ENCODE measurements around the gene WASHC4.

The WASHC4 gene, protein sequence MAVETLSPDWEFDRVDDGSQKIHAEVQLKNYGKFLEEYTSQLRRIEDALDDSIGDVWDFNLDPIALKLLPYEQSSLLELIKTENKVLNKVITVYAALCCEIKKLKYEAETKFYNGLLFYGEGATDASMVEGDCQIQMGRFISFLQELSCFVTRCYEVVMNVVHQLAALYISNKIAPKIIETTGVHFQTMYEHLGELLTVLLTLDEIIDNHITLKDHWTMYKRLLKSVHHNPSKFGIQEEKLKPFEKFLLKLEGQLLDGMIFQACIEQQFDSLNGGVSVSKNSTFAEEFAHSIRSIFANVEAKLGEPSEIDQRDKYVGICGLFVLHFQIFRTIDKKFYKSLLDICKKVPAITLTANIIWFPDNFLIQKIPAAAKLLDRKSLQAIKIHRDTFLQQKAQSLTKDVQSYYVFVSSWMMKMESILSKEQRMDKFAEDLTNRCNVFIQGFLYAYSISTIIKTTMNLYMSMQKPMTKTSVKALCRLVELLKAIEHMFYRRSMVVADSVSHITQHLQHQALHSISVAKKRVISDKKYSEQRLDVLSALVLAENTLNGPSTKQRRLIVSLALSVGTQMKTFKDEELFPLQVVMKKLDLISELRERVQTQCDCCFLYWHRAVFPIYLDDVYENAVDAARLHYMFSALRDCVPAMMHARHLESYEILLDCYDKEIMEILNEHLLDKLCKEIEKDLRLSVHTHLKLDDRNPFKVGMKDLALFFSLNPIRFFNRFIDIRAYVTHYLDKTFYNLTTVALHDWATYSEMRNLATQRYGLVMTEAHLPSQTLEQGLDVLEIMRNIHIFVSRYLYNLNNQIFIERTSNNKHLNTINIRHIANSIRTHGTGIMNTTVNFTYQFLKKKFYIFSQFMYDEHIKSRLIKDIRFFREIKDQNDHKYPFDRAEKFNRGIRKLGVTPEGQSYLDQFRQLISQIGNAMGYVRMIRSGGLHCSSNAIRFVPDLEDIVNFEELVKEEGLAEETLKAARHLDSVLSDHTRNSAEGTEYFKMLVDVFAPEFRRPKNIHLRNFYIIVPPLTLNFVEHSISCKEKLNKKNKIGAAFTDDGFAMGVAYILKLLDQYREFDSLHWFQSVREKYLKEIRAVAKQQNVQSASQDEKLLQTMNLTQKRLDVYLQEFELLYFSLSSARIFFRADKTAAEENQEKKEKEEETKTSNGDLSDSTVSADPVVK

DNA sequence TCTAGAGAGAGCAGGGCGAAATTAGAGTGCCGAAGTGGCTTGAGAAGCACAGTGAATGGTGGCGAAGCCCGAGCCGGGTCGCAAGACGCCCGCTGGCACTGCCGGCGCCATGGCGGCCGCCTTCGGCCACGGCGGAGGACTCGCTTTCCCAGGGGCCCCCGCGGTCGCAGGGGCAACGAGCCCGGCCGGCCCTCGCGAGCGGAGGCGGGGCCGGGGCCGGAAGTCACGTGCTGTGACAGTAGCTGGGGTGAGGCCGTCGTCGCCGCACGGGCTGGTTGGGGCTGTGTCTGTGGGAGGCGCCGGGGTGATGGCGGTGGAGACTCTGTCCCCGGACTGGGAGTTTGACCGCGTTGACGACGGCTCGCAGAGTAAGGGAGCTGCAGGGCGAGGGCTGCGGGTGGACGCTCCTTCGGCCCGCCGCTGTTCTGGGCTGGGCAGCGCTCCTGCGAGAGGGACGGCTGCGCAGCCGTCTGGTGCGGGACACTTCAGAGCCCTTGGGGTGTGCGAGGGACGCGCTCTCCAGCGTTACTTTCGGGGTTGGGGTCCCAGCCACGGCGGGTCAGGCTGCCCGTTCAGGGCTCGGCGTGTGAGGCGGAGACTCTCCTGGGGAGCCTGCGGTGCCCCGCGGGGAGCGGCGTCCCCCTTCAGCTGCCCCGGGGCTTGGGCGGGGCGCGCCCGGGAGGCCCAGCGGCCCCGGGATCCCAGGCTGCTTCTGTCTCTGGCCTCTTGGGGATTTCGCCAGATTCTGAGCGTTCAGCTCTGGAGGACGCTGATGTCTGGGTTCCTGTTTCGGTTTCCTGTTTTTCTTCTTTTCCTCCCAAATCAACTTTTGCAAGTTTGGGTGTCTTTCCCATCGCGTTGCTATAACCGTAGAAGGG is at the start of gene WASHC4:
WASHC4 (plus strand) TSS at position 238 of the 878 bp plus-strand sequence; CDS start at position 308, 70 bp downstream.
- peak; percentile 85 to 90 for DNase-seq (ENCODE audit: low read depth in 2 of 2)

DNA sequence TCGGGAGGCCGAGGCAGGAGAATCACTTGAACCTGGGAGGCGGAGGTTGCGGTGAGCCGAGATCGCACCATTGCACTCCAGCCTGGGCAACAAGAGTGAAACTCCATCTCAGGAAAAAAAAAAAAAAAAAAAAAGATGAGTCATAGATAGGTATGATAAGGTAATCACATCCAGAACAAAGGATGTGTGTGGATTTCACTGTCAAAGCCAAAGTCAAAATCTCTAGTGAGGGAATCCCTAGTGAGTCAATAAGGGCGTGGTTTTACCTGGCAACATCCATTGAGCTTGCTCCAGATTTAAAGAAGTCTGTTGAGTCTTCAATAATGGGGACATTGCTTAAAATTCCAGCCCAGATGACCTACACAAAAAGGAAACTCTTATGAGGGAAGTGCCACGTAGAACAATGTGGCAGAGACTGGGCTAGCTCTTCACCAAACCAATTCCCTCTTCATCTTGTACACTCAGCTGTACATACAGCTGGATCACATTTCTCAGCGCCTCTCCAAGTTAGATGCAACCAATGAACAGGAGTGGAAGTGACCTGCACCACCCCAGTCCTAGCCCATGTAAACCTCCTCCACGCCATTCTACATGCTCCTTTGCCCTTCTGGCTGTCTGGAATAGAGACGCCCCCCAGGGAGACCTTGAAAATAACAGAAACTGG is 46.7 kb upstream of the WASHC4 start:
- no peak for DNase-seq (ENCODE audit: low read depth in 2 of 2)

DNA sequence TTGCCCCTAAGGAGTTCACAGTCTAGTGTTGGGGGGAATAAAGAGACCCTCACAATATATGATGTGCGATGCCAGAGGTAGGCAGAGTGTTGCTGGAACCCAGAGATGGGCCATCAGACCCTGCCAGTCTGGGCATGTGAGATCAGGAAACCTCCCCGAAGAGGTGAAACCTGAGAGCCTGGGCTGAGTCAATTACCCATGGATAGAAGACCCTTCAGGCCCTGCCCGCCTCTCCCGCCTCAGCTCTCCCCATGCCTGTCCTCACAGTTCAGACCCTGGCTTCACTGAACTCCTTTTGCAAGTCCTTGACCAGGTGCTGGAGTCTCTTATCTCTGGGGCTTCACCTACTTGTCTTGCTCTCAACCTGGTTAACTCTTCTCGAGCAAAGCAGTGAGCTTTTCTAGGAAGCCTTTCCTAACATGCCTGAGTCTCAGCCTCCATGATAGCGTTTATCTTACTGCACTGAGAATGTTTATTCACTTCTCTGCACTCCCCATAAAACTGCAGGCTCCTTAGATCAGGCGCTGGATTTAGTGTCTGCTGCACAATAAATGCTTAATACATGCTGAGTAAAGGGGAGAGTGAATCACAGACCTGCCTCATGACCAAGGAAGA is 42.9 kb upstream of the WASHC4 start:
- DNase-seq (ENCODE audit: low read depth in 2 of 2) = no peak

DNA sequence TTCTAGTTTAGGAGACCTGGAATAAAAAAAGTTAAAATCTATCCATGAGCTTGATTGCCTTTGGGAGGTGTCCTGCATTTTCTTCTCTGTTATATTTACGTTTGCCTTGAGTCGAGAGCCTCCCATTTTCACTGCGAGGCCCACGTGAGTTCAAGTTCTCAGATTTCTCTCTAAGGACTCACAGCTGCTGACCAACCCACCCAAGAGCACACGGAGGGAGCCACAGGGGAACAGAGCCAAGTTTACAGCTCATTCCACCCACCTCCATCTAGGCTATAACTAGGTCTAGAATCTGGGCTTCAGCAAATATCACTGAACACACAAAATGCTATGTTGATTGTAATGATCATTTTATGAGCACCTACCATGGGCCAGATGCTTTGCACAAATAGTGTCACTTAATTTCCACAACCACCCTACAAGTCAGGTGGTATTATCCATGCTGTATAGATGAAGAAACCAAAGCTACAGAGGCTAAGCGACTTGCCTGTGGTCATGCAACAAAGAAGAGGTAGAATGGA is 40.0 kb upstream of the WASHC4 start:
- no peak for DNase-seq (ENCODE audit: low read depth in 2 of 2)

DNA sequence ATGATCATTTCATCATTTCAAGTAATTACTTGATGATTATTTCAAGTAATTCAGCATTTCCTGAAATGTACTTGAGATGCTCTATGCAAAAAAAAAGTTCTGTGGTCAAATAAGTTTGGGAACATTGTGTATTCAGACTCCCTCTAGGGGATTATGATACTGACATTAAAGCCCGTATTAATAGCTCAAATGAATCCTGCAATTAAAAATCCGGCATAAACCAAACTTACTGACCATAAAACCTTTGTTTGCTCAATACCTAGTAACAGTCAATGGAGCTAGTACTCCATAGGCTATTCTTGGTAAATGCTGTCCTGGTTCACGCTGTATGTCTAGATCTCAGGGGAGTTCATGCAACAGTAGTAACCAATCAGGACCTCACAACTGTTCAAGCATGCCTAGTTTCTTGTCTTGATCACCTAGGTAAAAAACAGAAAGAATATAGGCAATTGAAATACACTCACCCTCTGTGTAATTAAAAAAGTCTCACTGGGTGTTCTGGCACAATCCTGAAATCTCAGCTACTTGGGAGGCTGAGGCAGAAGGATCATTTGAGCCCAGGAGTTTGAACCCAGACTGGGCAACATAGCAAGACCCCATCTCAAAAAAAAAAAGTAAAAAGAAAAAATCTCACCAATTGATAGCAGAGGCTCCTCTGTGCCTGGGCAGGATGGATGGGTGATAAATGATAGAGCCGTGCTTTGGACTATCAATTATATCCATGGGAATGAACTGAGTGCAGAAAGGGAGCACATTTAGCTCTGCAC is 37.4 kb upstream of the WASHC4 start:
- no peak for DNase-seq (ENCODE audit: low read depth in 2 of 2)

DNA sequence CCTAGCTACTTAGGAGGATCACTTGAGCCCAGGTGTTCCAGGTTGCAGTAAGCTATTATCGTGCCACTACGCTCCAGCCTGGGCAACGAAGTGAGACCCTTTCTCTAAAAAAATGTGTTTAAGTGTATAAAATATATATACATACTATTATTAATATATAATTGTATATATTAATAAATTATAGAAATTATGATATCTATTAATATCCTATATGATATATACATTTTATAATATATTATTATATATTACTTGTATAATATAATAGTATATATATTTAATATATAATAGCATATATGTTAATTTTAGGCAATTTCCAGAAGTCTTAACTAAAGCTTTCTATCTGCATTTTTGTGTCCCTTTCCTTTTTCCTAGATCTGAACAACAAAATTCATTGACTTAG is 35.5 kb upstream of the WASHC4 start:
- no peak for DNase-seq (ENCODE audit: low read depth in 2 of 2)

DNA sequence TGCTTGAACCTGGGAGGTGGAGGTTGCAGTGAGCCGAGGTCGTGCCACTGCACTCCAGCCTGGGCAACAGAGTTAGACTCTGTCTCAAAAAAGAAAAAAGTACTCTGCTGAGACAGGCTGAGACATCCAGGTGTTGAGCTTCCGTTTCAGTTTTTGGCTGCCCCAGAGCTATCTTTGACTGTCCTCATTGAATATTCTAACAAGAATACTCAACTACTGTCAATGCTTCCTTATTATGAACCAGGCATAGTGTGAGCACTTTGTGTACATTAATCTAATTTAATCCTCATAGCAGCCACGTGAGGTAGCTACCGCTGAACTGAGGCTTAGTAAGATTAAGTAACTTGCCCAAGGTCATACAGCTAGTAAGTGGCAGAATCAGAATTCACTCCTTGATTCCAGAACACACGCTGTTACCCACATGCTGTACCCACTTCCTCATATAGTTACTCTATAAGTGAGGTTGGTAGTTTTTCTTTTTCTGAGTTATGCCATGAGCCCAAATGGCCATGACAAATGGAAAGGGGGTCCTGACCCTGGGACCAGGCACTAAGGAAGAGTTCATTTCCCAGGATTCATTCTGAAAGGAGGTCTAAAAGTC is 34.5 kb upstream of the WASHC4 start:
- DNase-seq (ENCODE audit: low read depth in 2 of 2) = no peak

DNA sequence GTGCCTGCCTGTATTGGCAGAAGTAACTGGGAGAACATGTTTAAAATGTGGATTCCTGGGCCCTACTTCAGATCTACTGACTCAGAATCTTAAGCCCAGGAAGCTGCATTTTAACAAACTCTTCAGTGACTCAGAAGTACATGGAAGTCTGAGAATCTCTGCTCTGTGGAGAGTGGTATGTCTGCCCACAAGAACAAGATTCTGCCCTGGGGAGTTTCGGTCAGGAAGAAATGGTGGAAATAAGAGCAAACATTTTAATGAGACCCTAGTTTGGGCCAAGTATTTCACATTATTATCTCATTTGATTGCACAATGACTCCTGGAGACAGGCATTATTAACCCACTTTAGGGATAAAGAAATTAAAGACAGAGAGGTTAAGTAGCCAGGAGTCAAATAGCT is 31.4 kb upstream of the WASHC4 start:
- no peak for DNase-seq (ENCODE audit: low read depth in 2 of 2)

DNA sequence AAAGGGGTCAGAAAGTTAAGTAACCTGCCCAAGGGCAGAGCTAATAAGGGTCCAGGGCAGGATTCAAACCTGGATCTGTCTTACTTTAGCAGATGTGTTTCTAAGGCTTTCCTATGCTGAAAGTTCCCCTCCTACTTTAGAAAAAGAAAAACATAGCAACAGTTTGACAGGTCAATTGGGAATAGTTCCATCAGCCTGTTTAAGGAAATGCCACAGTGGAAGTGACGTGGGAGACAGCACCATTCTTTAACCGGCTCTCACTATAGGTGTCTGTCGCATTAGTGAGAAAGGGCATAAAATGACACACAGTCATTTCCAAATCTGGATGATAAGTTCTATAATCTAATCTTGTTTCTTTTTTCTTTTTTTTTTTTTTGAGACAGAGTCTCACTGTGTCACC is 30.6 kb upstream of the WASHC4 start:
- DNase-seq (ENCODE audit: low read depth in 2 of 2) = no peak

DNA sequence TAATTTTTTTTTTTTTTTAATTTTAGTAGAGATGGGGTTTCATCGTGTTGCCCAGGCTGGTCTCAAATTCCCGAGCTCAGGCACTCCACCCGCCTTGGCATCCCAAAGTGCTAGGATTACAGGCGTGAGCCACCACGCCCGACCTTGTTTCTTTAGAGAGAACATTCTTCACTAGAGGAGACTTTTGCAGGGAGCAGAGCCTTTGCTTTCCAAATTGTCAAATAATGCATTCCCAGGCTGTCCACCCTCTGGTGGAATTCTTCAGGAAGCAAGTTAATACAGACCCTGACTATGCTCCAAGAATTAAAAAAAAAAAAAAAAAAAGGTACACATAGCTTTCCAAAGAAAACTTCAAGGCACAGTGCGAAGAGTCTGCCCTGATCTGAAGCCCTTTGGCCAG is 30.1 kb upstream of the WASHC4 start:
- no peak for DNase-seq (ENCODE audit: low read depth in 2 of 2)

DNA sequence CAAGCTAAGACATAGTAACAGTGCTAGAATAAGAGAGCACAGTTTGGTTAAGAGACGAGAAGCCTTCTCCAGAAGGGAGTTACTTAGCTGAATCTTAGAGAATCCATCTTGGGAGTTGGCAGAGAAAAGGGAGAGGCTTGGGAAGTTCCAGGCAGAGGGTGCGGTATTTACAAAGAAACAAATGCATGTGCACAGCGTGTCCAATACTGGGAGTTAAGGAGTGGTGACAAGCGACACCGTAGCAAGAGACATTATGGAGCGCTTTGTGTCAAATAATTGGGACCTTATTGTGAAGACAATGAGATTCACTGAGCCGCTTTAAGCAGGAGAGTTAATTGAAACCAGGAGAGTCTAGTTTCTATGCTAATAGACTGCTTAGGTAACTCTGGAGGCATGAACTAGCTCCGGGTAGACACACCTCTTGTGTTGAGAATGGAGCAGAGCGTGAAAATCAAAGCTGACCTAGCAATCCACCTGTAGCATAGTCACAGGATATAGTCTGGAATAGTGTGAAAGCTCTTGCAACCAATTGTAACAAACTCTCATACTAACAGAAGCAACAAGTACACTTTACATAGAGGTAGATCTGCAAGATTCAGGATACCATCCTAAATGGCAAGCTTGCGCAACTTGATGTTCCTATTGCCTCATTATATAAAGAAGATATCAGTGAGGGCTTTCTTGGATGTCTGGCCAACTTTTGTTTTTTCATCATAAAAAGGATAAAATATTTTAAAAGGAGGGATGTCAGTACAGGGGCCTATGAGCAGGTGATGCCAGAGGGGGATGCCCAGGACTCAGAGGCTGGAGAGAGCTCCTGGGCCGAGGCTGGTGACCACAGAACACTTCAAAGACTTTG is 28.6 kb upstream of the WASHC4 start:
- DNase-seq (ENCODE audit: low read depth in 2 of 2) = no peak

DNA sequence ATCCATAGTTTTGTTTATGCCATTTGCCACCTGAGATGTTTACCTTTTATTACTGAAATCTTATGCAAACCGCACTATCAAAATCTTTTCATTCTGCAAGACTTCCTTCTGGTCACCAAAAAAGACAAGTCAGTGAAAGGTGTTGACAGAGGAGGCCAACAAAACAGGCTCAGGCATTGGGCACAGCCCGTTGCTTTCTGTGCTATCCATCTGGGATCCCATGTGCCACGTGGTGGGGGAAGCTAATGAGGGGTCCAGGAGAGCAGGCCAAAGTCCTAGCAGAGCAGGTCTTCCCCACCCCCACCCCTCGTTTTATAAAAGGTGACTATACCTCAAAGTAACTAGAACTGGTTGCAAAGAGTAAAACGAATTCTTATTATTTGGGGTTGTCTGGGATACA is 24.5 kb upstream of the WASHC4 start:
- no peak for DNase-seq (ENCODE audit: low read depth in 2 of 2)

DNA sequence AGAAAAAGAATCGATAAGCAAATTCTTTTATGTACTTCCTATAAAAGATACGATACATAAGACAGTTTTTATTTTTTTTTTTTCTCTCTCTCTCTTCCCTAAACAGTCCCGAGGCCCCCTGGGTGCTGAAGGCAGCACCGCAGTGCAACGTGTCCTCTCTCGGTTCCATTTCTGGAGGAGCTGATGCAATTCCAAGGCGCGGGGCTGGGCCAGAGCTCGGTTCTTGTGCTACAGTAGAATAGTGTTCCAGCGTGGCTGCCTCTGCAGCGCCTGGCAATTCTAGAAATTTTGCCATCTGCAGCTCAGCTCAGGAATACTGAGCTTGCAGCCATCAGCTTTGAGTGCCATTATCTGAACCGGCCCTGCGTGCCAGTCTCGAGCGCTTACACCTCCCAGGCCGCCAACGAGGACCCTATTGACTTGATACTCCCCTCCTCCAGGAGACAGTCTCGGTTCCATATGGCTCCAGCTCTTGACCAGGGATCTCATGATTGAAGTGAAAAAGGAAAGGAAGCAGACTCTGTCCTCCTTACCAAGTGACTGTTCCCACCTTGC is 23.9 kb upstream of the WASHC4 start:
- peak in 1 of 2 experiments; percentile 15 for DNase-seq (ENCODE audit: low read depth in 2 of 2)

DNA sequence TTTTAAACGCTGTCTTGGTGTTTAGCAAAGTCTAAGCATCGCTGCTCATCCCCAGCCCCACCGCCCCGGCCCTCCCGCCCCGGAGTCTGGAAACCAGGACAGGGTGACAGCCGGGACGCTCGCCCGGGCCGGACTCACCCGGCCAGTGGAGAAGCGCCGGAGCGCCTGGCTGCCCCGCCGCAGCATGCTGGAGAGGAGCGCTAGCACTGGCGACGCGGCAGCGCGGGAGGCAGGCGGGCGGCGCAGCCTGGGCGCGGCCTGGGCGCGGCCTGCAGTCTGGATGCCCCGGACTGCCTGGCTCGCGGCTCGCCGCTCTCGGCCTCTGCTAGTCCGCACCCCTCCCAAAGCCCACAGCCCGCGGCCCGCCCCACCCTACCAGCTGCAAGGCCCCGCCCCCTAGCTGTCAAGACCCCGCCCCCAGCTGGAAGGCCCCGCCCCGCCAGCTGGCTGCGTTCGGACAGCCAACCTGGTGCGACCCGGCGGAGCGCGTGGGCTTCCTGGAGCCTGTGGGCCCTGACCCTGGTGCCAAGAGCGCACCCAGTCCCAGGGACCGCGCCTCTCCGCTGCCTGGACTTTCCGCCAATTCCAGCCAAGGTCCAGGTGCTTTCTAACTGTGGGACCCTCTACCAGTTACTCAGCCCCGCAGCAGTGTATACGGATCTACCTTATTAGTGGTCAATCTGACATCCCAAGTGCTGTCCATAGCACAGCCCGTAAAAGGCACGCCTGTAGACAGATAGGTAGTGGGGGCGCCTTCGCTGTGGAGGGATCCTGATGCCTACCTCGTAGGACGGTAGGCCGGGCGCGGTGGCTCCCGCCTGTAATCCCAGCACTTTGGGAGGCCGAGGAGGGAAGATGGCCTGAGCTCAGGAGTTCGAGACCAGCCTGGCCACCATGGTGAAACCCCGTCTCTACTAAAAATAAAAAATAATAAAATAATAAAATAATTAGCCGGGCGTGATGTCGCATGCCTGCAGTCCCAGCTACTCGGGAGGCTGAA is 23.0 kb upstream of the WASHC4 start, which contains the start of gene ALDH1L2:
ALDH1L2 (minus strand) TSS at position 208 of the 1,000 bp plus-strand sequence; CDS start at position 186, 22 bp downstream.
- DNase-seq (ENCODE audit: low read depth in 2 of 2) = peak; percentile 8 to 59

DNA sequence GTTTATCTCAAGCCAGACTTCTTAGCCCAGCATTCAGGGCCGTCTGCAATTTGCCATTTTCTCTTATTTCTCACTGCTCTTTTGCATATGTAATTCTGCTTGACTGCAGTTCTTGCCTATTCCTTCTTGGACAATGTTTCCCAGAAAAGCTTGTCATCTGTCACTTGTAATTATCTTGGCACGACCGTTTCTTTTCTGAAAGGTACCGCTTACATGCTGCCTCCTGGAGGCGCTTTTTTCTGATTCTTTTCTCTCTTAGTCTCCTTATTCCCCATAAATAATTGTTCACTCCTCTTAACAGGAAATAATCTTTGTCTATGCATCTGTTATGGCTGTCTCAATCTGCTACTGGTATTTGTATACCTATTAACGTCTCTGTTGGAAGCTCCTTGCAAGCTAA is 22.0 kb upstream of the WASHC4 start:
- no peak for DNase-seq (ENCODE audit: low read depth in 2 of 2)

DNA sequence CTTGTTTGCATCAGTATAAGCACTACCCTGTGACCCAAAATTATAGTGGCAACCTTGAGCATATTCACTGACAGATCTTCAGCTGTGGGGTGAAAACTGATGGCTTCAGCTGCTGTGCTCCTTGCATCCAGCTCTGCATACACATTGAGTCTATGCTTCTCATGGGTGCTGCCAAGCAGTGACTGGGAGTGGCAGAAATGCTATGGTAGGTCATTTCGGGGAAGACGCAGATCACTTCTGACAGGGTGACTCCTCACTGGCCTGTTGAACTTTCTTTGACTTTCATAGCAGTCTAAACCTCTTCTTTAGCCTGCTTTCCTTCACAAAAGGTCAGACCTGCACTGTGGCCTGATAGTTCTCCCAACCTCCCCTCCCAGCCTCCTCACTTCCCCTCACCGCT is 17.7 kb upstream of the WASHC4 start:
- no peak for DNase-seq (ENCODE audit: low read depth in 2 of 2)

Measured in stimulated activated CD4-positive, alpha-beta T cell treated with anti-CD3 and anti-CD28 coated beads, Interleukin-12 subunit alpha, Interleukin-12 subunit beta, amount 100 ng/mL, for 24 hours (primary cell).